Measurements from ENCODE around the gene MLKL.

GRCh38 chr16:74718140-74718539 lies 17.5 kb upstream of the MLKL start:
- no peak for TF ChIP-seq CTCF (IDR thresholded peaks at IDR 0.05; ENCODE audit: extremely low read depth in 1 of 2, insufficient read depth in 1 of 2, low read depth in 1 of 2, low read length in 2 of 2)
- no peak for TF ChIP-seq POLR2A (IDR thresholded peaks at IDR 0.05; ENCODE audit: low read depth, low read length)
- no peak for TF ChIP-seq EZH2 (IDR thresholded peaks at IDR 0.05; ENCODE audit: borderline replicate concordance, low read depth, low read length, severe bottlenecking)
- no peak for TF ChIP-seq MYC (IDR thresholded peaks at IDR 0.05; ENCODE audit: low read depth, low read length)
- TF ChIP-seq JUN (IDR thresholded peaks at IDR 0.05; ENCODE audit: borderline replicate concordance, insufficient read depth, insufficient read length, low read depth): no peak
- TF ChIP-seq MAX (IDR thresholded peaks at IDR 0.05; ENCODE audit: insufficient read depth, insufficient read length): no peak
- no peak for TF ChIP-seq FOS (IDR thresholded peaks at IDR 0.05; ENCODE audit: borderline replicate concordance, insufficient read depth, low read length)
- no peak for TF ChIP-seq POLR2AphosphoS5 (IDR thresholded peaks at IDR 0.05; ENCODE audit: insufficient read depth, low read depth, low read length)
- TF ChIP-seq GATA2 (IDR thresholded peaks at IDR 0.05; ENCODE audit: insufficient read depth, insufficient read length, low read depth, low read length): no peak
